GM13977 (cell line): ENCODE measurements around the gene GRIK5.

Source experiments
- DNase-seq: peaks from one replicate; pipeline ENCODE4 v3.0.0; 2012; ENCODE audit warnings: low spot score
- CTCF ChIP-seq: IDR thresholded peaks from 2 replicates; pipeline ENCODE4 v1.5.1; 2012; ENCODE audit warnings: mild to moderate bottlenecking, control low read depth; ENCODE audit not compliant: insufficient read depth; ENCODE audit errors: extremely low read depth, missing control alignments
- in situ Hi-C: fragments of 300-500 bp; cut with MboI; formaldehyde crosslinking; loops from one replicate; pipeline ENCODE4 v1.12.0; 2022; ENCODE audit warnings: low sequenced_read_pairs, low pct_unique_long_range_greater_than_20kb, mixed read lengths, inconsistent platforms; ENCODE audit not compliant: unreplicated experiment

GRIK5 gene

DNA sequence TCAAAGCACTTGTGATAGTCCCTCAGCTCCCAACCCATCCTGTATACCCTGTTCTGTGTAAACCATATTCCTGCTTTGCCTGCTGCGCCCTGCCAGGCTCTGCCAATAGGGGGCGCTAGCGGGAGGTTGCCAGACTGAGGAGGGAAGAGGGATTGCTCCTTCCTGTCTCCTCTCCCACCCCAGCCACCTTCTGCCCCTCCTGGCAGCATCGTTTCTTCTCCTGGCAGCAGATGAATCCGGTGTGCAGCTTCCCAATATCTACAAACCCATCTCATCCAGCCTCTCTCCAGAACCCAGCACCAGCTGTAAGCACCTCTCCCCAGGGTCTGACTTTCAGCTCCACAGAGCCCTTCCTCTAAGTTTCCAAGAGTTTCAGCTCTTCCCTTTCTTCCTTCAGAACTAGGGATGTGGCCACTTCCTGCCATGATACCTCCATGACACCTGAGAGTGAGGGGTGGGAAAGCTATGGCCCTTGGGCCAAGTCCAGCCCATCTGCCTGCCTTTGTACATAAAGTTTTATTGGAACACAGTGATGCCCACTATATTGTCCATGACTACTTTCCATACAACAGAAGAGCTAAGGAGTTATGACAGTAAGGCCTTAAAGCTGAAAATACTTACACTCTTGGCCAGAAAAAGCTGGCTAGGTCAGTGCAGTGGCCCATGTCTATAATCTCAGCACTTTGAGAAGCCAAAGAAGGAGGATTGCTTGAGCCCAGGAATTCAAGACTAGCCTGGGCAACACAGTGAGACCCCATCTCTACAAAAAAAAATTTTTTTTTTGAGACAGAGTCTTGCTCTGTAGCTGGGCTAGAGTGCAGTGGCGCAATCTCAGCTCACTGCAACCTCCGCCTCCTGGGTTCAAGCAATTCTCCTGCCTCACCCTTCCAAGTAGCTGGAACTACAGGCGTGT is 41.4 kb downstream of the GRIK5 start:
- no peak for DNase-seq
- in situ Hi-C loops, result no loop called here
- peak; percentile 67 for TF ChIP-seq CTCF

- TF ChIP-seq CTCF, result no peak
- no peak for DNase-seq
- in situ Hi-C loops, result no loop called here
These were observed 45.3 kb downstream of the GRIK5 start for GRCh38 chr19:42024622-42025111.

- no peak for DNase-seq
- TF ChIP-seq CTCF, result no peak
- in situ Hi-C loops, result no loop called here
These were observed 46.1 kb downstream of the GRIK5 start for GRCh38 chr19:42023943-42024260.

DNA sequence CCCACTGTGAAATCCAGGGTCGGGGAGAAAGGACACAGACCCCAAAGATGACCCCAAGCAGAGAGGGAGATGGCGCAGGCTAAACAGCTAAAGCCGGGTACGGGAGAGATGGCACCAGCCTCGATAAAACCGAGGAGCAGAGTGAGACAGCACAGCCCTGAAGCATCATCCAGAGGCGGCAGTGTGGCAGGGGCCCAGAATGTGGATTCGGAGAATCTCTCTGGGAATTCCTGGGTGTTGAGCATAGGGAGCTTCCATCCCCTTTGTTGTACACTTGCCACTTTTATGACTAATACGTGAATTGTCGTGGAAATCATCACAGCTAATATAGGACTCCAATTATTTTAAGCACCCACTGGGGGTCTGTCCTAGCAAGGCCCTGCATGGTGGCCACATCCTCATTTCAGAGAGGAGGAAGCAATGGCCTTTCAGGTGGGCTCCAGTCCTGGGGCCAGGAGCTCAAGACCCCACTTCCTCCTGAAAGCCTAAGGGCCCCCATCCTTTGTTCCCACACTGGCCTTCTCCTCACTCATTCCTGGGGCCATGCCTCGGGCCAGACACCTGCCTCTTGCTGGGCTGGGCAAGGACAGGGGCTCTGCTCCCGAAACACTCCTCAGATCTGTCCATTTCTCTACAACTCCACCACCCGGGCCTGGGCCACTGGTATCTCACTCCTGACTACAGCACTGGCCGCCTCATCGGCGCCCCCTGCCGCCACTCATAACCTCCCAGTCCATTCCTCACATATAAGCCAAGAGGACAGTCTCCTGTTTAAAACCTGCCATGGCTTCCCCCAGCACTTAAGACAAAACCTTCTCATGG is 46.7 kb downstream of the GRIK5 start:
- DNase-seq, result peak; percentile 56
- in situ Hi-C loops, result no loop called here
- TF ChIP-seq CTCF, result peak; percentile 67

- no peak for TF ChIP-seq CTCF
- in situ Hi-C loops, result no loop called here
- no peak for DNase-seq
These were observed 47.4 kb downstream of the GRIK5 start for GRCh38 chr19:42022616-42023015.

- in situ Hi-C loops, result no loop called here
- no peak for TF ChIP-seq CTCF
- no peak for DNase-seq
These were observed 48.8 kb downstream of the GRIK5 start for GRCh38 chr19:42021185-42021584.
